Gastroesophageal sphincter (tissue), 3 donors: Measurements from ENCODE around the gene SIPA1.

ENCODE experiments used
- CTCF ChIP-seq, 4 experiments: fragments of 200-600 bp in 2 of 4; fragments of 450-650 bp in 2 of 4; sonication (generic) in 1 of 4; IDR thresholded peaks; one replicate each; pipeline ENCODE4 v1.5.1; 2017 to 2019; ENCODE audit warnings: antibody characterized with exemption in 4 of 4, mild to moderate bottlenecking in 2 of 4, moderate library complexity in 2 of 4
- EP300 ChIP-seq: sonication (generic); formaldehyde crosslinking; IDR thresholded peaks from one replicate; pipeline ENCODE4 v1.6.1; 2017; ENCODE audit warnings: antibody characterized with exemption, mild to moderate bottlenecking
- POLR2A ChIP-seq, 2 donors: fragments of 450-650 bp; IDR thresholded peaks; one replicate each; pipeline ENCODE4 v1.6.1; 2017; ENCODE audit warnings: antibody characterized with exemption in 2 of 2, mild to moderate bottlenecking in 2 of 2, moderate library complexity in 1 of 2
- POLR2AphosphoS5 ChIP-seq: sonication (generic); formaldehyde crosslinking; IDR thresholded peaks from one replicate; pipeline ENCODE4 v1.6.1; 2017; ENCODE audit warnings: antibody characterized with exemption

- TF ChIP-seq CTCF (IDR thresholded peaks at IDR 0.05) (no peak), EP300 (no peak), POLR2AphosphoS5 (no peak), POLR2A (IDR thresholded peaks at IDR 0.05) (no peak)
Observed at GRCh38 chr11:65589444-65590239, 48.3 kb upstream of the SIPA1 start.
